GM19238 (cell line): ENCODE measurements around the gene VKORC1.

Experiments
- DNase-seq: peaks from one replicate; pipeline ENCODE4 v3.0.0; 2011; ENCODE audit warnings: low spot score; ENCODE audit not compliant: insufficient read length

Gene VKORC1

GRCh38 chr16:31130336-31130891, 35.8 kb upstream of the VKORC1 start:
- no peak for DNase-seq

GRCh38 chr16:31129568-31130335, 35.2 kb upstream of the VKORC1 start:
- no peak for DNase-seq

- no peak for DNase-seq
Measured at GRCh38 chr16:31128711-31129567, 34.3 kb upstream of the VKORC1 start.

GRCh38 chr16:31127182-31127581, 32.6 kb upstream of the VKORC1 start:
- DNase-seq: no peak

- DNase-seq: no peak
Measured at GRCh38 chr16:31125844-31126243, 31.2 kb upstream of the VKORC1 start.

GRCh38 chr16:31120129-31120528, 25.5 kb upstream of the VKORC1 start:
- no peak for DNase-seq

GRCh38 chr16:31118223-31119155, 23.9 kb upstream of the VKORC1 start:
- no peak for DNase-seq

GRCh38 chr16:31117384-31118222, 23.0 kb upstream of the VKORC1 start, which contains the start of gene KAT8:
Gene KAT8 (plus strand): TSS chr16:31117664. CDS start chr16:31117682, 18 bp downstream.
- DNase-seq: peak; percentile 98

- no peak for DNase-seq
Measured at GRCh38 chr16:31114468-31114867, 19.9 kb upstream of the VKORC1 start.

- DNase-seq: peak; percentile 34
Measured at GRCh38 chr16:31113121-31114120, 18.8 kb upstream of the VKORC1 start.

GRCh38 chr16:31112711-31113110, 18.1 kb upstream of the VKORC1 start:
- DNase-seq: no peak

GRCh38 chr16:31111881-31112466, 17.4 kb upstream of the VKORC1 start:
- DNase-seq: no peak

- DNase-seq: no peak
Measured at GRCh38 chr16:31110106-31111034, 15.8 kb upstream of the VKORC1 start.

GRCh38 chr16:31109622-31110021, 15.0 kb upstream of the VKORC1 start:
- DNase-seq: no peak

GRCh38 chr16:31108794-31109558, 14.4 kb upstream of the VKORC1 start:
- DNase-seq: no peak

GRCh38 chr16:31108035-31108793, 13.6 kb upstream of the VKORC1 start, which contains the start of gene BCKDK:
Gene BCKDK (plus strand): TSS chr16:31108386. CDS start chr16:31109224, 838 bp downstream.
- DNase-seq: peak; percentile 90
